Colonic mucosa (tissue), 4 donors: ENCODE measurements around the gene TNNC1. TPM values are rescaled to one million over a fixed set of nuclear protein-coding genes. Genes with fewer than 3 reads are reported as not detected.

ENCODE experiments used
- DNase-seq: peaks from one replicate; pipeline ENCODE4 v3.0.0-alpha.2; 2020
- H3K27ac ChIP-seq: fragments of 200-600 bp; one replicate; pipeline ENCODE4 v1.8.0; 2021
- H3K27me3 ChIP-seq: fragments of 200-600 bp; one replicate; pipeline ENCODE4 v1.8.0; 2021
- H3K36me3 ChIP-seq: fragments of 200-600 bp; one replicate; pipeline ENCODE4 v1.8.0; 2021
- H3K4me1 ChIP-seq: fragments of 200-600 bp; one replicate; pipeline ENCODE4 v1.8.0; 2021; ENCODE audit warnings: mild to moderate bottlenecking
- H3K4me3 ChIP-seq: fragments of 200-600 bp; one replicate; pipeline ENCODE4 v1.8.0; 2021
- H3K9ac ChIP-seq, 2 donors: one replicate each; pipeline ENCODE4 v1.7.0; 2013; ENCODE audit warnings: control low read depth in 2 of 2, low read depth in 2 of 2, low read length in 2 of 2
- H3K9me3 ChIP-seq: fragments of 200-600 bp; one replicate; pipeline ENCODE4 v1.8.0; 2021
- intact Hi-C: fragments of 100-400 bp; cut with DNase I; formaldehyde crosslinking; loops from one replicate; pipeline ENCODE4 v1.14.1; 2022
- total RNA-seq, 2 donors: library from RNA; stranded (reverse); fragmentation: NEBNext Ultra II Directional in 1 of 2; extraction: Animal tissue kit (Norgen Biotek cat#: 25700) in 1 of 2; gene quantifications; one replicate each; pipeline ENCODE4 v1.2.1, GENCODE V29; 2021
- TF ChIP-seq, protein P1 (sequence below): fragments of 200-600 bp; IDR thresholded peaks from one replicate; pipeline ENCODE4 v1.8.0; 2022; ENCODE audit warnings: antibody characterized with exemption, mild to moderate bottlenecking
- donor health status: healthy.
- donor health status: DM: no; HTN: no; CAD: no.
- donor health status: DM: no; HTN: no; CAD: no.

Gene TNNC1
- total RNA-seq, 2 donors from 2014 or later: 1.1 to 1.5 TPM

DNA sequence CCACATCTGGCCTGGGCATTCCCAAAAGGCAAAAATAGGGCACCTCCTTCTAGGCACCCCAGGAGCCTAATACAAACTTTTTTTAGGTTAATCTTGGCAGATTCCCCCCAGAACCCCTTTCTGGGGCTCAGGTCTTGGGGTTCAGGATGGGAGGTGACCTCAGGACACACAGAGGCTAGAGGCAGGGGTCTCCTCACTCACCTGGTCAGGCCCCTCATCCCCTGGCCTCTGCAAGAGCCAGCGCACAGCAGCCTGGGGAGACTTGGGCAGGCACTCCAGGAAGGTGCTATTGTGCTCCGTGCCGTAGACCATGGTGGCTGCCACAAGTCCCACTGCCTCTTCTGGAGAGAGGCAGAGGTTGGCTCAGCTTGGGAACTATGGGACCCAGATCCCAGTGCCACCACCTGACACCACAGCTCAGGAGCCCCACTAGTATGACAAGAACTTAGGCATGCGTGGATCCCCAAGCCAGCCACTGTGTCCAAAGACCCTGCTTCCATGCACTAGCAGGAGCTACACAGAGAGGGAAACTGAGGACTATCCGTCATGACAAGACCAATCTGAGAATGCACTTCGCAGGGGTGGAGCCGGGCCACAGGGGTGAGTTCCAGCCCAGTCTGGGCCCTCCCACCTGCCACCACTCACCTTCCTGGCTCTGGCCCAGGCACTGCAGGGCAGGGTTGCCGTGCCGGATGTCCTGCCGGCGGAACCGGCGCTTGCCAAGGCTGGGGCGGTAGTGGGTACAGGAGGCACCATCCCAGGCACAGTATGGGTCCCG, 16.3 kb downstream of the TNNC1 start:
- no peaks in the 10 kb centered on the region for H3K4me1 ChIP-seq
- no peaks in the 10 kb centered on the region for H3K9me3 ChIP-seq
- no peak overlapping the region for H3K4me3 ChIP-seq
- DNase-seq: peak; percentile 75
- no peak overlapping the region for H3K9ac ChIP-seq
- no peak overlapping the region for H3K27ac ChIP-seq
- TF ChIP-seq, protein P1, sequence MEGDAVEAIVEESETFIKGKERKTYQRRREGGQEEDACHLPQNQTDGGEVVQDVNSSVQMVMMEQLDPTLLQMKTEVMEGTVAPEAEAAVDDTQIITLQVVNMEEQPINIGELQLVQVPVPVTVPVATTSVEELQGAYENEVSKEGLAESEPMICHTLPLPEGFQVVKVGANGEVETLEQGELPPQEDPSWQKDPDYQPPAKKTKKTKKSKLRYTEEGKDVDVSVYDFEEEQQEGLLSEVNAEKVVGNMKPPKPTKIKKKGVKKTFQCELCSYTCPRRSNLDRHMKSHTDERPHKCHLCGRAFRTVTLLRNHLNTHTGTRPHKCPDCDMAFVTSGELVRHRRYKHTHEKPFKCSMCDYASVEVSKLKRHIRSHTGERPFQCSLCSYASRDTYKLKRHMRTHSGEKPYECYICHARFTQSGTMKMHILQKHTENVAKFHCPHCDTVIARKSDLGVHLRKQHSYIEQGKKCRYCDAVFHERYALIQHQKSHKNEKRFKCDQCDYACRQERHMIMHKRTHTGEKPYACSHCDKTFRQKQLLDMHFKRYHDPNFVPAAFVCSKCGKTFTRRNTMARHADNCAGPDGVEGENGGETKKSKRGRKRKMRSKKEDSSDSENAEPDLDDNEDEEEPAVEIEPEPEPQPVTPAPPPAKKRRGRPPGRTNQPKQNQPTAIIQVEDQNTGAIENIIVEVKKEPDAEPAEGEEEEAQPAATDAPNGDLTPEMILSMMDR: no peak
- intact Hi-C loops: no loop called here
- H3K27me3 ChIP-seq: no peaks in the 10 kb centered on the region
- H3K36me3 ChIP-seq: no peaks in the 10 kb centered on the region

DNA sequence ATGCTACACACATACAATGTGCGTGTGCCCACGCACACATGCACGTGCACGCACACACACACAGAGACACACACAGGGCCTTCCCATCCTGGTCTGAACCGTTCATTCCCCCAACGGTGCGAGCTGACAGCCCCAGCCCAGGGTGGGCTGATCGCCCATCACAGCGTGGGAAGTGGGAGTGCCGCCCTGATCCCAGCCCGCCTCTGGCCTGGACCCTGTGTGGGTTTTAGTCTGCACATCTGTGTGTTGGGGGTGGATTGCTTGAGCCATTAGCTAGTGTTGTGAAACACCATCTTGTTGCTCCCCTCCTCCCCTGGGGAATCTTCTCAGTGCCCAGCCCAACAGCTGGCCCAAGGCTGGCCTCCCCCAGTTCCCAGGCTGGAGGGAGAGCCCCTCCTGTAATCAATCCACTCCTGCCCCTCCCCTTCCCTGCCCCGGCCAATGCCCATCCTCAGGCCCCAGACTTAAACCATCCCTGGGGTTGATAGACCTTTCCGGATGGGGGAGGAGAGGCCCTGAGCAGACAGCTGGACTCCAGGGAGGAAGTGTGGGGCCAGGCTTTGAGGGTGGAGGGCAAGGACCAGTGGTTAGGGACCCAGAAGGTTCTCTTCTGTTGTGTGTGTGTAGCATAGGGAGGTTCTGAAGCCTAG, 17.2 kb downstream of the TNNC1 start:
- H3K4me3 ChIP-seq: no peak overlapping the region
- no peak overlapping the region for H3K27ac ChIP-seq
- intact Hi-C loops: no loop called here
- no peaks in the 10 kb centered on the region for H3K9me3 ChIP-seq
- H3K9ac ChIP-seq: peak overlapping the region in 1 of 2 donors; percentile 24
- peak; percentile 19 for DNase-seq
- H3K27me3 ChIP-seq: no peaks in the 10 kb centered on the region
- H3K4me1 ChIP-seq: no peaks in the 10 kb centered on the region
- H3K36me3 ChIP-seq: no peaks in the 10 kb centered on the region
- TF ChIP-seq, protein P1: no peak

DNA sequence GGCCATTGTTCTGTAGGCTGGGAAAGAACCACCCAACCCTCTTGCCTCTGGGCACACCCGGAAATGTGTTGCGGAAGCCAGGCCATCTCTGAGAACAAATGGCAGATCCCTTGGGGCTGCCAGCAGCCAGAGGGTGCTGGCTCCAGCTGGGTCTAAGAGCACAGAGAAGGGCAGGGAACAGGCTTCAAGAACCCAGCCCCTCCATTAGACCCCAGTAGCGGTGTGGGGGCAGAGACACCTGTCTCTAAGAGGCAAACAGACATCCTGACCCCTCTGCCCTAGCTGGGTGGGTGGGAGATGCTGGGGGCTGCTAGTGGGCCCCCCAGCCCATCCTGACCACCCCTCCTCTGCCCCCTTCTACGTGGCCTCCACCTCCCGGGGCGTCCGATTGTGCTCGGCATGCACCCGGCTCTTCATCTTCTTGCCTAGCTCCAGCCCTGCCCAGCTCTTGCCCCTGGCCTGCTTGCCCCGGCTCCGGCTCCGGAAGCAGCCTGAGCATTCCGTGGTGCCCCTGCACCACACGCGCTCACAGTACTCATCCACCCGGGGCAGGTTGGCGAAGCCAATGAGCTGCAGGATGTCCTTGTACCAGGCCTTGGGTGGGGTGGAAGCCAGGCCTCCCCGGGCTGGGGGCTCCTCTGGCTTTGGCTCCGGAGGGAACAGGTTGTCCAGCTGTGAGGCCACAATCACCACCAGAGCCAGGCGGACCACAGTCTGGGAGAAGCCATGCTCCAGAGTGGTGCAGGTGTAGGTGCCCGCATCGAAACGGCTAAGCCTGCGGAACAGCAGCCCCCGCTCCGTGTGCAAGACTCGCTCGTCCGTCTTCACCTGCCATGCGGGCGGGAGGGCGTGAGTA, 18.4 kb downstream of the TNNC1 start:
- no peaks in the 10 kb centered on the region for H3K9me3 ChIP-seq
- DNase-seq: no peak
- H3K4me3 ChIP-seq: no peak overlapping the region
- no peak overlapping the region for H3K27ac ChIP-seq
- intact Hi-C loops: no loop called here
- no peaks in the 10 kb centered on the region for H3K4me1 ChIP-seq
- no peaks in the 10 kb centered on the region for H3K36me3 ChIP-seq
- H3K27me3 ChIP-seq: no peaks in the 10 kb centered on the region
- no peak overlapping the region for H3K9ac ChIP-seq
- TF ChIP-seq, protein P1: no peak

DNA sequence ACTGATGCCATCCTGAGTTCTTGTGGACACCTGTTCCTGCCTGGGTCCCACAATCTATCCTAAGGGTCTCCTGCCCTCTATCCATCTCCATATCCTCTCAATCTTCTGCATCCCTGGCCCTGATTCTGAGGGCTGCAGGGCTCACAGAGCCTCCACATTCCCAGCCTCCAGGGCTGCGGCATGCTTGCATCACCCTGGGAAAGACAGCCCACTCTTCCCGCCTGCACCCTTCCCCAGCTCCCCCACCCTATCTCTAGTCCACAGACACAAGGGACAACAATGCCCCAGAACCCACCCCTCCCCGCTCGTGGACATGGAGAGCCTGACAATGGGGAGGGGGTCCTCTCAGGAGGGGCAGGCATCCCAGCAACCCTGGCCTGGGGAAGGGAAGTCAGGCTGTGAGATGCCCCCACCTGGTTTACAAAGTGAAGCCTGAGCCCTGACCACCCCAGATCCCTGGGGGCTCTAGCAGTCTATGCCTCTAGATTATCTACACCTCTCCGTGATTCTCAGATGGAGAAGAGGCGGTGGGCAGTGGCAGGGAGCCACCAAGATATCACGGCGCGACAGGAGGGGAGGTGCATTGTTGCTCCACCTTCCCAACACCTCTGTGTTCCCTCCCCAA, 19.2 kb downstream of the TNNC1 start:
- DNase-seq: no peak
- intact Hi-C loops: no loop called here
- Histone ChIP-seq H3K4me1 (no peaks in the 10 kb centered on the region), H3K36me3 (no peaks in the 10 kb centered on the region), H3K27ac (no peak overlapping the region), H3K4me3 (no peak overlapping the region), H3K27me3 (no peaks in the 10 kb centered on the region), H3K9me3 (no peaks in the 10 kb centered on the region), H3K9ac (no peak overlapping the region)
- TF ChIP-seq, protein P1: no peak

DNA sequence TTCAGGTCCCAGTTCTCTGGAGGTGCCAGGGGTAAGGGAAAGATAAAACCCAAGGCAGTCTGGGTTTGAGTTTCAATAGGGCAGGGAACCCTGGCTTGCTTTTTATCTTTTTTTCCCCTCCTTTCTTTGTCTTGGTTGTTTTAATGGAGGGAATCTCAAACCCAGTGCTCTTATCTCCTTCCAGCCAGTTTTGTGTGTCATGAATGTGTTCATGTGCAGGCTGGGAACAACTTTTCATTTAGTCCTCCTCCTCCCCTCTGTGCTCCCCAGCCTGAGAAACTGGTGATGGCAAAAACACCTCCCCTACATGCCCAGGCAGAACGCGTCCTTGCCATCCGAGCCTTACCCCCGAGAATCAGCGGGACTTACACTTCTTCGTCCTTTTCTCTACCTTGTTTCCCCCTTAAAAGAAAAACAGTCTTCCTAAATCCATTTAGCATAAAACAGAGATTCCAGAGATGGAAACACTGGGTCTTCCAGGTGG, 19.8 kb downstream of the TNNC1 start:
- TF ChIP-seq, protein P1: no peak

More for the DNA sequence above, 19.8 kb downstream of the TNNC1 start:
- no peak overlapping the region for H3K4me3 ChIP-seq
- H3K27ac ChIP-seq: no peak overlapping the region
- no peak overlapping the region for H3K9ac ChIP-seq
- H3K27me3 ChIP-seq: no peaks in the 10 kb centered on the region
- no peak for DNase-seq
- H3K9me3 ChIP-seq: no peaks in the 10 kb centered on the region
- no peaks in the 10 kb centered on the region for H3K4me1 ChIP-seq
- H3K36me3 ChIP-seq: no peaks in the 10 kb centered on the region
- intact Hi-C loops: no loop called here
